NCI-H2081 treated with DMSO at 0.1 percent for 48 hours (cell line): Measurements from ENCODE around the gene ZNF821.
"Not testable (repeated sequence)": the region's sequence is repeated elsewhere in the genome, so short reads cannot be mapped to it uniquely, and the experiment has no call there.

ENCODE experiments used
- DNase-seq: peaks from one replicate; lab custom pipeline; 2025; lab: John Stamatoyannopoulos, UW

The ZNF821 gene, protein sequence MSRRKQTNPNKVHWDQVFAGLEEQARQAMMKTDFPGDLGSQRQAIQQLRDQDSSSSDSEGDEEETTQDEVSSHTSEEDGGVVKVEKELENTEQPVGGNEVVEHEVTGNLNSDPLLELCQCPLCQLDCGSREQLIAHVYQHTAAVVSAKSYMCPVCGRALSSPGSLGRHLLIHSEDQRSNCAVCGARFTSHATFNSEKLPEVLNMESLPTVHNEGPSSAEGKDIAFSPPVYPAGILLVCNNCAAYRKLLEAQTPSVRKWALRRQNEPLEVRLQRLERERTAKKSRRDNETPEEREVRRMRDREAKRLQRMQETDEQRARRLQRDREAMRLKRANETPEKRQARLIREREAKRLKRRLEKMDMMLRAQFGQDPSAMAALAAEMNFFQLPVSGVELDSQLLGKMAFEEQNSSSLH

GRCh38 chr16:71883849-71884638, at the start of gene ZNF821:
Gene ZNF821, minus strand, starts transcription at chr16:71884182. Its CDS starts 4,236 bp downstream, at chr16:71879946.
- no peak for DNase-seq

DNA sequence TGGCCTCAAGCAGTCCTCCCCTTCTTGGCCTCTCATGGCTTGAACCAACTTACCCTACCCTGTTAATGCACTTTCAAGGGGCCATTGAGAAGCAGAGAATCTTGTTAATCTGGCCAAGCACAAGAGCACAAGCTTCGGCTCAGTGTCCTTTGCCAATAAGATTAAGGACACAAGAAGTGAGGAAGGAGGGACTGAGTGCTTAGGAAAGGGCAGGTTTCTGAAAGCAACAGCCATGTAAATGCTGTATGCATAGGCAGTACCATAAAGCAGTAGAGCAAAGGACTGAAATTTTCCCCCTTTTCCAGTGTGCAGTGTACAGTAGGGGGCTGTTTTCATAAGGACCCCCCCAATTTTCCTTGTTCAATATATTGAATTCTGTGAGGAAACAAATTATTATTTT, 49.0 kb upstream of the ZNF821 start:
- no peak for DNase-seq

GRCh38 chr16:71931599-71931998, 47.6 kb upstream of the ZNF821 start:
- DNase-seq, result no peak

DNA sequence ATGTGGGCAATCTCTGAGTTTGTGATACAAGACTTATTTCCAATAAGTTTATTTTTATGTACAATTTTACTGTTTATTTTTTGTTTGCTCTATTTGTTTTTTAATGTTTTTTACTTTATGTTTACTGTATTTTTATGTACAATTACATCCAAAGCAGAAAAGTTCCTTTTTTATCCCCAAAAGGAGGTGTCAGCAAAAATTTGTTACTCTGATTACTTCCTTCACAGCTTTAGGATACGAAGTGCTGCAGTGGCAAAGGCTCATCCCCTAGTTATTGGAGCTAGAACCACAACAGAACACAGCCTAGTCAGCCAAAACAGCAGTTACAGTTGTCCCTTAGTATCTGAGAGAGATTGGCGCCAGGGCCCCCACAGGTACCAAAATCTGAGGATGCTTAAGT, 47.0 kb upstream of the ZNF821 start:
- DNase-seq, result no peak

- no peak for DNase-seq
These were observed 46.1 kb upstream of the ZNF821 start for GRCh38 chr16:71930013-71930563.

DNA sequence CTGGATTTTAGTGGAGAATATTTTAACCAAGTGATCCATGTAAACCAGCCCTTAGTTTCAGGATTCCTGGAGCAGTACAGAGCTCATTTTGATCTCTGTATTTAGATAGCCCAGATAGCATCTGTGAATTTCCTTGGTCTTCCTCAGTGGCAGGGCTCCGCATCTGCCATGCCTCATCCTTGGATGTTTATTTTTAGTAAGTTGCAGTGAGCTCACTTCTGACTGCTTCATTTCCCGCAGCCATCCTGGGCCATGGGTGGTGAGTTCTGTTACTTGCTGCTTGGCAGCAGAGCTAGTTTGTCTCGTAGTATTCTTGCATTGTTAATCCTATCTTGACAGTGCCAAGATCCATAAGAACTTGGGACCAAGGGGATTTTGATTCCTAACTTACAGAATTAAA, 45.1 kb upstream of the ZNF821 start:
- DNase-seq, result no peak

DNA sequence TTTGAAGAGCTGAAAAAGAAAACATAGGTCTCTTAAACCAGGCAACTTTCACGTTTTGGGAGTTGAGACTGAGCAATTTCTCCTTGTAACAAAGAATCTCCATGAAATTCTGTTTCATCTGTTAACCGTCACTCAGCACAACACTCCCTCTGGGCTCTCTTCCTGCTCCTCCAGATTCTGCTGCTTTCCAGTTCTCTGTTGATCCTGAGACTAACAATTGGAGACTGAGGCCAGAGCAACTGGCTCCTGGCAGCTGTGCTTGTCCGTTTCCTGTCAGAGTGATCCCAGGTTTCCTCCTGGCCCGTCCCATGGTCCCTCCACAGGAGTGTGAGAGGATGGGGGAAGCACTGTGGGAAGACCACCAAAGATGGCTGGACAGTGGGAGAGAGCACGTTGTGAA, 43.8 kb upstream of the ZNF821 start:
- no peak for DNase-seq

DNA sequence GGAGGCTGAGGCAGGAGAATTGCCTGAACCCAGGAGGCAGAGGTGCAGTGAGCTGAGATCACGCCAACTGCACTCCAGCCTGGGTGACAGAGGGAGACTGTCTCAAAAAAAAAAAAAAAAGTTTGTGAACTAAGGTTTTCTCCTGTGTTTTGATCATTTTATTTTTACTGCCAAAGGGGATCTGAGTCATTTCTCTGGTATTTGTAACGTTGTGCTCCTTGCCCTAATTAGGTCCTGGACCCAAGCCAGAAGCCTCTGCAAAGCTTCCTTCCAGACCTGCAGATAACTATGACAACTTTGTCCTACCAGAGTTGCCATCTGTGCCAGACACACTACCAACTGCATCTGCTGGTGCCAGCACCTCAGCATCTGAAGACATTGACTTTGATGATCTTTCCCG, 43.4 kb upstream of the ZNF821 start:
- no peak for DNase-seq

GRCh38 chr16:71924710-71925109, 40.7 kb upstream of the ZNF821 start:
- DNase-seq, result no peak

DNA sequence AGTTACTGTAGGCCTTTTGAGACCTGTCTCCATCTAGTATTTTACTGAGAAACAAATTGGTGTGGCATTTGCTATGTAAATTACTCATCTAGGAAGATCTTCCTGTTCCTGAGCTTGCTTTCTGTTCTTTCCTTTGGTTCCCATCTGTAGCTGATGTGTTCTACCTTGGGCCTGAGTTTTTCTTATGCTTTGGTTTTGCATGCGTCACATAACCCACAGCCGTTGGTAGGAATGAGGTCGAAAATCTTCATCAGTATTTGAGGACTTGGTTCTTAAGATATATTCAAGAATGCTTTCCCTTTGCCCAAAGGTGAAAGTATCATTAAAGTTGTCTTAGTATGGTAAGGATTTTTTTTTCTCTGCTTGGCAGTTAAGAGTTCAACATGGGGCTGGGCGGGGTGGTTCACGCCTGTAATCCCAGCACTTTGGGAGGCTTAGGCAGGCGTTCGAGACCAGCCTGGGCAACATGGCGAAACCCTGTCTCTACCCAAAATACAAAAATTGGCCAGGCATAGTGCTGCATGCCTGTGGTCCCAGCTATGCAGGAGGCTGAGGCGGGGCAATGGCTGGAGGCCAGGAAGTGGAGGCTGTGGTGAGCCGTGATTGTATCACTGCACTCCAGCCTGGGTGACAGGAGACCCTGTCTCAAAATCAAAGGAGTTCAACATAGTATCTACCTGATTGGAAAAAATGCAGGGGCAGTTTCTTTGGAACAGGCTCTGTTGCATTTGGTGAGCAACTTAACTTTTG, 40.1 kb upstream of the ZNF821 start:
- DNase-seq, result no peak

DNA sequence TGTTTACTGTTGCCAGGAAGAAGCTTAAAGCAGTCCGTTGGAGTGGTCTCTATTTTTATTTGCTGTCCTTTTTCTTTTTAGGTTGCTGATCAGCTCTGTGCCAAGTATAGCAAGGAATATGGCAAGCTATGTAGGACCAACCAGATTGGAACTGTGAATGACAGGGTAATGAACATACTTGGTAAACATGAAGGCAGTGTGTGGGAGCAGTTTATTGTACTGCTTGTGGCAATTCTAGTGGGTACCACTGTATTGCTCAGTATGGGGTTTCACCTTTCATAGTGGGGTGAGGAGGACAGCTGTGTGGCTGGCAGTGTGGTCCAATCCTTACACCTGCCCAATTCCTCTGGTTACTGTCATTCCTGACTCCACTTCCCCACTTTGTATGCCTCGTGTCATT, 36.7 kb upstream of the ZNF821 start:
- no peak for DNase-seq

DNA sequence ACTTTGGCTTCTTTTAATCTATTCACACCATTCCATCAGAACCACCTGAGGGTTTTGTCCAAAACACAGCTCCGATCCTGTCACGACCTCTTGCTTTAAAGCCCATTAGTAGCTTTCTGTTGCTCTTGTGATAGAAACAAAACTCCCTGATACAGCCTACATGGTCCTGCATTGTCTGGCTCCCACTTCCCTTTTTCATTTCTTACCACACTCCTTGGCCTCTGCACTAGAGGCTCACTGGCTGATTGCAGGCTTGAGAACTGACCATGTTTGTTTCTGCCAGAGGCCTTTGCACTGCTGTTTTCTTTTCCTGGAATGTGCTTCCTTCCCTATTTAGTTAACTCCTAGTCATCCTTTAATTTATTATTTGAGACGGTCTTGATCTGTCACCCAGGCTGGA, 35.1 kb upstream of the ZNF821 start:
- DNase-seq, result no peak

- no peak for DNase-seq
These were observed 33.9 kb upstream of the ZNF821 start for GRCh38 chr16:71917900-71918299.

- DNase-seq, result no peak
These were observed 32.5 kb upstream of the ZNF821 start for GRCh38 chr16:71916397-71916920.

DNA sequence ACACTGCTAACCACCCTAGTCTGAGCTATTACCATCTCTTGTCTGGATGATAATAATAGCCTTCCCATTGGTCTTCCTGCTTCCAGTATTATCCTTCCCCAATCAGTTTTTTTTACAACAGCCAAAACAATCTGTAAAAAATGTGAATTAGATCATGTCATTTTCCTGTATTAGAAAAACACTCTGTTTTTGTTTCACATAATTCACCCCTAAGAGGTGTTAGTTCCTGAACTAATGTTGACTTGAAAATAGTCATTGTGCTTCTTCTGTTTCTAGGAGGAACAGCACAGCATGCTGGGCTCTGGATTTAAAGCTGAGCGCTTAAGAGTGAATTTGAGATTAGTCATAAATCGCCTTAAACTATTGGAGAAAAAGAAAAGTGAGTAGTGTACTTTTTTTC, 31.4 kb upstream of the ZNF821 start:
- no peak for DNase-seq

GRCh38 chr16:71914802-71915201, 30.8 kb upstream of the ZNF821 start:
- no peak for DNase-seq

GRCh38 chr16:71912534-71913275, 28.7 kb upstream of the ZNF821 start:
- no peak for DNase-seq

DNA sequence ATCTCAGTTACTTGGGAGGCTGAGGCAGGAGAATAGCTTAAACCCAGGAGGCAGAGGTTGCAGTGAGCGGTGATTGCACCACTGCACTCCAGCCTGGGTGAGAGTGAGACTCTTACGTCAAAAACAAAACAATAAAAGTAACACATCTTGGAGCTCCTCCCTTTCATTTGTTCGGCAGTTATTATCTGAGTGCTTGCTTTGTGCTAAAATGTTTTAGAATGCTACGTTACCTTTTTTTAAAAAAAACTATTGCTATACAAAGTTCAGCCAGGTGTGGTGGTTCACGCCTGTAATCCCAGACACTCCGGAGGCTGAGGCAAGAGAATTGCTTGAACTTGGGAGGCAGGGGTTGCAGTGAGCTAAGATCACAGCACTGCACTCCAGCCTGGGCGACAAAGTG, 27.1 kb upstream of the ZNF821 start:
- DNase-seq, result no peak

DNA sequence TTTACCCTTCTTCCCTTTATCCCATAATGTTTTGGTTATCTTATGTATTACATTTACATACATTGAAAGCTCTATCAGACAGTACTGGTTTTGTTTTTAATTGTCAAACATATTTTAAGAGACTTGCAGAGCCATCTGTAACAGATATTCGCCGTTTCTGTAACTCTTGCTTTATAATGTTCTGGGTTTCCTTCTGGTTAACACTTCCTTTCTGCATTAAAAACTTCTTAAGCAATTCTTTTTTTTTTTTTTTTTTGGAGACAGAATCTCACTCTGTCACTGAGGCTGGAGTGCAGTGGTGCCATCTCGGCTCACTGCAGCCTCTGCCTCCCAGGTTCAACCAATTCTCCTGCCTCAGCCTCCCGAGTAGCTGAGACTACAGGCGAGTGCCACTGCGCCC, 21.8 kb upstream of the ZNF821 start:
- DNase-seq, result not testable (repeated sequence)

DNA sequence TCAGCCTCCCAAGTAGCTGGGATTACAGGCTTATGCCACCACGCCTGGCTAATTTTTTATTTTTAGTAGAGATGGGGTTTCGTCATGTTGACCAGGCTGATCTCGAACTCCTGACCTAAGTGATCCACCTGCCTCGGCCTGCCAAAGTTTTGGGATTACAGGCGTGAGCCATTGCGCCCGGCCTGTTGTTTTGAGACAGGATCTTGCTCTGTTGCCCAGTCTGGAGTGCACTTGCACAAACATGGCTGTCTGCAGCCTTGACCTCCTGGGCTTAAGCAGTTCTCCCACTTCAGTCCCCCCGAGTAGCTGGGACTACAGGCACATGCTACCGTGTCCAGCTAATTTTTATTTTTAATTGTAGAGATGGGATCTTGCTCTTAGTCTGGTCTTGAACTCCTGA, 20.3 kb upstream of the ZNF821 start:
- DNase-seq, result no peak

DNA sequence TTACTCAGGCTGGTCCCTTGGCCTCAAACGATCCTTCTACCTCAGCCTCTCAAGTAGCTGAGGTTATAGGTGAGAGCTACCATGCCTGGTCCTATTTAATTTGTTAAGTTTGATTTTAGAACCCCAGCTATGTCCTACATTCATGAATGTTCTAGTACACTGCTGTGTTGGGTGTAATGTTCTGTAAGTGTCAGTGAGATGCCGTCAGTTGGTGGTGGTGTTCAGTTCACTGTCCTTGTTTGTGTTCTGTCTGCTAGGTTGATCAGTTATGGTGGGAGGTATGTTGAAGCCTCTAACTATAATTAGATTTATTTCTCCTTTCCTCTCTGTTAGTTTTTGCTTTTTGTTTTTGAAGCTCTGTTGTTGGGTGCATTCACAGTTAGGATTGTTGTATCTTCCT, 19.6 kb upstream of the ZNF821 start:
- DNase-seq, result no peak
